ENCODE data around the gene TRABD. TPM values are rescaled to one million over a fixed set of nuclear protein-coding genes. Genes with fewer than 3 reads are reported as not detected.
A peak's percentile ranks its signal among the peaks of the same experiment; 100 is the strongest.
"Not testable (repeated sequence)": the region's sequence is repeated elsewhere in the genome, so short reads cannot be mapped to it uniquely, and the experiment has no call there.

Gene TRABD, protein sequence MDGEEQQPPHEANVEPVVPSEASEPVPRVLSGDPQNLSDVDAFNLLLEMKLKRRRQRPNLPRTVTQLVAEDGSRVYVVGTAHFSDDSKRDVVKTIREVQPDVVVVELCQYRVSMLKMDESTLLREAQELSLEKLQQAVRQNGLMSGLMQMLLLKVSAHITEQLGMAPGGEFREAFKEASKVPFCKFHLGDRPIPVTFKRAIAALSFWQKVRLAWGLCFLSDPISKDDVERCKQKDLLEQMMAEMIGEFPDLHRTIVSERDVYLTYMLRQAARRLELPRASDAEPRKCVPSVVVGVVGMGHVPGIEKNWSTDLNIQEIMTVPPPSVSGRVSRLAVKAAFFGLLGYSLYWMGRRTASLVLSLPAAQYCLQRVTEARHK
- 10 to 100 TPM; 33.2 to 63.5 (median 35.3) TPM for polyA plus RNA-seq

DNA sequence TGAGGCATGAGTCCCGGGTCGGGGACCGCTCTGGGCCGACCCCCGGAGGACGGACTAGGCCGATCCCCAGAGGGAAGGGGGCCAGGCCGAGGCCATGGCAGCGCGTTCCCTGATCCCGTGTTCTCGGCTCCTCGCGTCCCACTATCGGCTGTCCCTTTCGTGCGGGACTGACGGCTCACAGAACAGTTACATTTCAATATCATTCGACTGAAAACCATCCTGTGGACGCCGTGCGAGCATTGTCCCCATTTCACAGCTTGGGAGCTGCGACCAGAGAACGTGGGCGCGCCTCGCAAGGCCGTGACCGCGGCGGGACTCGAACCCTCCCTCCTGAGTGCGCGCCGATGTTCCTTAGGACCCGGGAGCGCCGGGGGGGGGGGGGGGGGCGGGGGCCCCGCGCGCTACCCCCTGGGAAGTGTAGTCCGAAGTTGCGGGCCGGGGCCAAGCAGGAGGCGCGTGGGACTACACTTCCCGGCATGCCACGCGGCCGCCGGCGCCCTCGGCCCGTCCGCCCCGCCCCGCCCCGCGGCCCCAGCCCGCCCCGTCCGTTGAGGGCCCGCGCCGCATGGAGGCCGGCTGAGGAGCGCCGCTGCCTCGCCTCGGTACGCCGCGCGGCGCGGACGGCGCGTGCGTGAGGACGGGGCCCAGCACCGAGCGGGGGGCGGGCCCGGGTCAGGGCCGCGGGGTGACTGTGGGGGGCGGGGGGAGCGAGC lies at the start of gene TRABD:
Gene TRABD, plus strand, starts transcription at position 539 of the 713 bp plus-strand sequence. CDS start 7,148 bp downstream, outside the sequence.
- Mint-ChIP-seq H3K36me3 (no peaks in the 10 kb centered on the region), H3K4me3 (peak within 1 kb of the TSS; percentile 93 to 98 (median 95)), H3K4me1 (peaks cover 27 to 39% of the 10 kb centered on the region in 2 donors), H3K27me3 (ENCODE audit: low read depth in 3 of 3) (peaks cover 14 to 25% (median 23%) of the 10 kb centered on the region in 3 donors), H3K27ac (peak within 1 kb of the TSS; percentile 91 to 100 (median 99)), H3K9me3 (no peaks in the 10 kb centered on the region)
- peak; percentile 85 to 90 (median 90) for DNase-seq

DNA sequence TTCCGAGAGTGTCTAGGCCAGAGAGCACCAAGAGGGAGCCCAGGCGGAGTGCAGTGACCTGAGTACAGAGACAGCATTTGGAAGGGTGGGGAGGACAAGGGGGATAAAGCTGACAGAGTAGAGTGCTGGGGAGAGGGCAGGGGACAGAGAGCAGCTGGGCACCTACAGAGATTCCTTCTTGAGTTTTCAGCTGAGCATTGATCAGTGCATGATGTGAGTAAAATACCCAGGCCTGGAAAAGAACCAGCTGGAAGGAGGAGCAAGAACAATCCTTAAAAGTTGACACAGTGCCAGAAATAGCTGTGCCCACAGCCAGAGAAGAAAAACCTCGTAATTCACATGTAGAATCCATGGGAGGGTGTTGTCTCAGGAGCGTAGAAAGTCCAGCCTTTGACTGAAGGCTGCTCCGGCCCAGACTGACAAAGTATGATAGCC lies 49.1 kb upstream of the TRABD start:
- no peak for DNase-seq
- no peak overlapping the region for H3K27ac Mint-ChIP-seq
- H3K27me3 Mint-ChIP-seq (ENCODE audit: low read depth in 3 of 3): peaks cover 1 to 8% (median 2%) of the 10 kb centered on the region in 3 donors
- no peaks in the 10 kb centered on the region for H3K36me3 Mint-ChIP-seq
- H3K4me1 Mint-ChIP-seq: no peaks in the 10 kb centered on the region
- no peaks in the 10 kb centered on the region for H3K9me3 Mint-ChIP-seq
- no peak overlapping the region for H3K4me3 Mint-ChIP-seq

DNA sequence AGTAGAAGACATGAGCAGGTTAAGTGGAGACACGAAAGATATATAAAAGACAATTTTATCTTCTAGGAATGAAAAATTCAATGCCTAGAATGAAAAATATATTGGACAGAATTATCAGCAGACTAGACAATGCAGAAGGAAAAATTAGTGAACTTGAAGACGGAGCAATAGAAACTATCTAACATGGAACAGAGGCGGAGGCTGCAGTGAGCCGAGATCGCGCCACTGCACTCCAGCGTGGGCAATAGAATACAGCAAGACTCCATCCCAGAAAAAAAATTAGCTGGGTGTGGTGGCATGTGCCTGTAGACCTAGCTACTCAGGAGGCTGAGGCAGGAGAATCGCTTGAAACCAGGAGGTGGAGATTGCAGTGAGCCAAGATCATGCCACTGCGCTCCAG lies 48.4 kb upstream of the TRABD start:
- not testable (repeated sequence) for H3K27ac Mint-ChIP-seq; H3K27me3 Mint-ChIP-seq (ENCODE audit: low read depth in 3 of 3); H3K4me3 Mint-ChIP-seq; DNase-seq; H3K36me3 Mint-ChIP-seq; H3K4me1 Mint-ChIP-seq; H3K9me3 Mint-ChIP-seq

DNA sequence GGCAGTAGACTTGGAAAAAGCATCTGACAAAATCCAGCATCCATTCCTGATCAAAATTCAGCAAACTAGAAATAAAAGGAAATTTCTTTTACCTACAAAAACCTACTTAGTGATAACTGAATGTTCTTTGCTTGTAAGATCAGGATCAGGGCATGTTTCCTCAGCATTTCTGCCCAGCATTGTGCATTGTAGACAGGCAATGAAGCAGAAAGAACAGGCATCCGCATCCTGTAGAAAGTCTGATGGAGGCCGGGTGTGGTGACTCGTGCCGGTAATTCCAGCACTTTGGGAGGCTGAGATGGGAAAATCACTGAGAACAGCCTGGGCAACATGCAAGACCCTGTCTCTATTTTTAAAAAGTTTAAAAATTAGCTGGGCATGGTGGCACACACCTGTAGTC lies 47.7 kb upstream of the TRABD start:
- no peak for DNase-seq
- no peaks in the 10 kb centered on the region for H3K9me3 Mint-ChIP-seq
- no peaks in the 10 kb centered on the region for H3K4me1 Mint-ChIP-seq
- H3K27ac Mint-ChIP-seq: no peak overlapping the region
- H3K27me3 Mint-ChIP-seq (ENCODE audit: low read depth in 3 of 3): peaks cover 3 to 4% (median 3%) of the 10 kb centered on the region in 3 donors
- H3K4me3 Mint-ChIP-seq: no peak overlapping the region
- H3K36me3 Mint-ChIP-seq: no peaks in the 10 kb centered on the region

DNA sequence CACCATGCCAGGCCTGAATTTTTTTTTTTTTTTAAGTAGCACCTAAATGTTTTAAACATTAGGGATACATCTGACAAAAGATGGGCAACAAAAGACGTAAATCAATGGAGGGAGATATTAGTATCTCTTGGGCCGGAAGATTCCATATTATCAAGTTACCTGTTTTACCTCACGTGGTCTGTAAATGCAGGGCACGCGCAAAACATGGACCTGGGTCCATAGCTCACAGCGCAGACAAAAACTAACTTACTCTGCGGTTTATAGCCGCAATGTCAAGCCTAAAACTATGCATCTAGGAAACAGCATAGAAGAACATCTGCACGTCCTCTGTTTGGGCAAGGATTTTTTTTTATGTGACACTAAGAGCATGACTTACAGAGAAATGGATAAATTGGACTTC lies 46.7 kb upstream of the TRABD start:
- Mint-ChIP-seq H3K27me3 (ENCODE audit: low read depth in 3 of 3) (peaks cover 2 to 4% (median 3%) of the 10 kb centered on the region in 3 donors), H3K9me3 (no peaks in the 10 kb centered on the region), H3K27ac (no peak overlapping the region), H3K4me3 (no peak overlapping the region), H3K4me1 (no peaks in the 10 kb centered on the region), H3K36me3 (no peaks in the 10 kb centered on the region)
- DNase-seq: no peak

DNA sequence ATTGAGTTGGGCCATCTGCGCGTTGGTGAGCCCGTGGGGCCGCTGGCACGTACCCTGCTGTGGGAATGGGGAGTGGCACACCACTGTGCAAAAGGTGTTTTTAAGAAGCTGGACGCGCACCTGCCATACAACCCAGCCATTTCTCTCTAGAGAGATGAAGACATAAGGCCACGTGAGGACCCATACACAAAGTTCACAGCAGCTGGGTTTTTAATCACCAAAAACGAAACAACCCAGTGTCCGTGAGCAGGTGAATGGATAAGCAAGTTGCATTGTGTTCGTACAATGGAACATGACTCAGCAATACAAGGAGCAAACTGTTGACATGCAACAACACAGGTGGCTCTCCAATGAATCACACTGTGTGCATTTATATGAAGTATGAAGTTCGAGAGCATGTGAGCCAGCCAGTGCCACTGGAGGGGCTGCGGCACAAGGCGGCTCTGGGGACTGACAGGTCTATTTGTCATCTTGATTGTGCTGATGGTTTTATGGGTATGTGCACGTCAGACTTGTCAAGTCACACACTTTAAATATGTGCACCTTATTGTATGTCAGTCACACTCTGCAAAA lies 45.8 kb upstream of the TRABD start:
- no peak overlapping the region for H3K27ac Mint-ChIP-seq
- H3K9me3 Mint-ChIP-seq: no peaks in the 10 kb centered on the region
- H3K4me1 Mint-ChIP-seq: no peaks in the 10 kb centered on the region
- no peak overlapping the region for H3K4me3 Mint-ChIP-seq
- H3K27me3 Mint-ChIP-seq (ENCODE audit: low read depth in 3 of 3): peaks cover 0 to 5% (median 3%) of the 10 kb centered on the region in 3 donors
- H3K36me3 Mint-ChIP-seq: no peaks in the 10 kb centered on the region
- no peak for DNase-seq

DNA sequence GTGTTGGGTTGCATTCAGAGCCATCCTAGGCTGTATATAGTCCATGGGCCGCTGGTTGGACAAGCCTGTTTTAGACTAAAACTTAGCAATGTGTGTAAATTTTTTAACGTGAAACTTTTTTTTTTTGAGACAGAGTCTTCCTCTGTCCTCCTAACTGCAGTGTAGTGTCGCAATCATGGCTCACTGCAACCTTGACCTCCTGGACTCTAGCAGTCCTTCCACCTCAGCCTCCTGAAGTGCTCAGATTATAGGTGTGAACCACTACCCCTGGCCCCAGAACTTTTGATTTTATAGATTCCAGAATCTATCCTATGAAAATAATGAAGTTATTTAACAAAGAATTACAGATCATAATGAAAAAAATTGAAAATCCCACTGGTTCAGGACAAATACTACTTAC lies 45.1 kb upstream of the TRABD start:
- H3K4me1 Mint-ChIP-seq: no peaks in the 10 kb centered on the region
- no peaks in the 10 kb centered on the region for H3K36me3 Mint-ChIP-seq
- H3K27me3 Mint-ChIP-seq (ENCODE audit: low read depth in 3 of 3): peaks cover 0 to 5% (median 3%) of the 10 kb centered on the region in 3 donors
- no peak overlapping the region for H3K27ac Mint-ChIP-seq
- H3K4me3 Mint-ChIP-seq: no peak overlapping the region
- DNase-seq: no peak
- no peaks in the 10 kb centered on the region for H3K9me3 Mint-ChIP-seq

DNA sequence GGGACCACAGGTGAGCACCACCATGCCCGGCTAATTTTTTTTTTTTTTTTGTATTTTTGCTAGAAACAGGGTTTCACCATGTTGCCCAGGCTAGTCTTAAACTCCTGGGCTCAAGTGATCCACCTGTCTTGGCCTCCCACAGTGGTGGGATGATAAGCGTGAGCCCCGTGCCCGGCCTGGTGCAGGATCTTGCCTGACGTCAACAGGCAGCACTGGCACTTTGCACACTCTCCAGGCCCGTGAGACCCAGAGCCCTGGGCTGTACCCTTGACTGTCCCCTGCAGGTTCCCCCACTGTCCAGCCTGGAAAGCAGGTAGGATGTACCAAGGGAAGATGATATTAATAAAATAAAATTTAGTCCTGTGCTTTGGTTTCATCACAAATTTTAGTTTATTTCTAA lies 44.3 kb upstream of the TRABD start:
- Mint-ChIP-seq H3K4me1 (no peaks in the 10 kb centered on the region), H3K27ac (no peak overlapping the region)

DNA sequence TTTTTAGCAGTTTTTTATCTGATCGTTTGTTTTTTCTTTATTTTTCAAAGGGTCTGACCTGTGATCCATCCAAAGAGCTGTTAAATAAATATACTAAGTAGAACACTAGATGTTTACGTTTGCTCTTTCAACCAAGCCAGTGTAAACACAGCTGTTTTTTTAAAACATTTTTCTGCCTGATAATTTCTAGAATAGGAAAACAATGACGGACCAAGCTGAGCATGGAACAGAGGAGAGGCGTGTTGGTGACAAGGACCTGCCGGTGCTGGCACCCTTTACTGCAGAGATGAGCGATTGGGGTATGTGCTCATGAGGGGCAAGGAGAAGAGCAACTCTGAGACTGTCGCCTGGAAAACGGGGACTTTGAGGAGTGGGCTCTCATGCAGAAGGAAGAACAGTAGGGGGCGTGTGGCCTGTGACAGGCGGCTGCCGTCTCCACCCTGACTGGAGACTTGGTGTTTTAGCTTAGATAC lies 43.8 kb upstream of the TRABD start:
- H3K4me3 Mint-ChIP-seq: no peak overlapping the region
- peaks cover 0 to 1% of the 10 kb centered on the region in 2 donors for H3K4me1 Mint-ChIP-seq
- no peaks in the 10 kb centered on the region for H3K9me3 Mint-ChIP-seq
- peaks cover 0 to 5% (median 2%) of the 10 kb centered on the region in 3 donors for H3K27me3 Mint-ChIP-seq (ENCODE audit: low read depth in 3 of 3)
- DNase-seq: no peak
- H3K27ac Mint-ChIP-seq: no peak overlapping the region
- H3K36me3 Mint-ChIP-seq: no peaks in the 10 kb centered on the region

More for the DNA sequence above, 44.3 kb upstream of the TRABD start:
- DNase-seq: no peak
- H3K27me3 Mint-ChIP-seq (ENCODE audit: low read depth in 3 of 3): peaks cover 0 to 5% (median 2%) of the 10 kb centered on the region in 3 donors
- no peak overlapping the region for H3K4me3 Mint-ChIP-seq
- no peaks in the 10 kb centered on the region for H3K36me3 Mint-ChIP-seq
- no peaks in the 10 kb centered on the region for H3K9me3 Mint-ChIP-seq

DNA sequence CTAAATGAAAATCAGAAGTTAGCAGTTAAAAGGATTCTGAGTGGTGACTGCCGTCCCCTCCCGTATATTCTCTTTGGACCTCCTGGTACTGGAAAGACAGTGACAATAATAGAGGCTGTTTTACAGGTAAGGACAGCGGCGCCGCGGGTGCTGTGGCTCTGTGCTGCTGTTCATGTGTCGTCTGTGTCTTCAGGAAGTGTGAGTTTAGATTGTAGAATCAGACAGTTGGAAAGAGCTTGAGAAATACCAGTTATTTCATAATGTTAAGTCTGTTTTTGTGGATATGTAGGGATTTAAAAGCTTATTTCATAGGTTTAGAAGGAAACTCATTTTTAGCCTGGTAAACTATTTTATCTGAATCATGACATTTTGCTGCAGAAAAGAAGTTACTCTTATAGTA lies 42.6 kb upstream of the TRABD start:
- no peak overlapping the region for H3K4me3 Mint-ChIP-seq
- H3K27me3 Mint-ChIP-seq (ENCODE audit: low read depth in 3 of 3): peaks cover 0 to 5% (median 2%) of the 10 kb centered on the region in 3 donors
- no peak for DNase-seq
- no peaks in the 10 kb centered on the region for H3K36me3 Mint-ChIP-seq
- H3K4me1 Mint-ChIP-seq: peaks cover 0 to 1% of the 10 kb centered on the region in 2 donors
- no peak overlapping the region for H3K27ac Mint-ChIP-seq
- H3K9me3 Mint-ChIP-seq: no peaks in the 10 kb centered on the region

DNA sequence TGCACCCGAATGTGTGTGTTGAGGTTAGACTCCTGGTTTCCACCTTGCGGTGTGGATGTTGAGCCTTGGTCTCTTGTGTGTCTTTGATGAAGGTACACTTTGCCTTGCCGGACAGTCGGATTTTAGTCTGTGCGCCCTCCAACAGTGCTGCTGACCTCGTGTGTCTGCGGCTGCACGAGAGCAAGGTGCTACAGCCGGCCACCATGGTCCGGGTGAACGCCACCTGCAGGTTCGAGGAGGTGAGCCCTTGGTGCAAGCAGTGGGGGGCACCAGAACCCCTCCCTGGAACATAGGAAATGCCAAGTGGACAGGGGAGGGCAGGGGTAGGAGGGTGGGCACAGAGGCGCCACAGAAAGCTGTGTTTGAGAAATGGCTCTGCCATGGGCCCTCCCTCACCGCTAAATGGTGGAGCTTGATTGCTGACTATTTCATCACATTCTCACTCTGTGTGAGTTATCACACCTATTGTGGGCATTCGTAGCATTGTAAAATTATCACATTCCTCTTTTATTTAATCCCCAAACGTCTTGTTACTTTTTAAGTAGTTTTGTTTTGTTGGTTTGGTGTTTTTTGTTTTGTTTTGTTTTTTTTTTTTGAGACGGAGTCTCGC lies 41.6 kb upstream of the TRABD start:
- no peaks in the 10 kb centered on the region for H3K9me3 Mint-ChIP-seq
- no peaks in the 10 kb centered on the region for H3K36me3 Mint-ChIP-seq
- H3K27ac Mint-ChIP-seq: no peak overlapping the region
- DNase-seq: no peak
- H3K4me1 Mint-ChIP-seq: peaks cover 0 to 1% of the 10 kb centered on the region in 2 donors
- peaks cover 0 to 5% (median 2%) of the 10 kb centered on the region in 3 donors for H3K27me3 Mint-ChIP-seq (ENCODE audit: low read depth in 3 of 3)
- H3K4me3 Mint-ChIP-seq: no peak overlapping the region

DNA sequence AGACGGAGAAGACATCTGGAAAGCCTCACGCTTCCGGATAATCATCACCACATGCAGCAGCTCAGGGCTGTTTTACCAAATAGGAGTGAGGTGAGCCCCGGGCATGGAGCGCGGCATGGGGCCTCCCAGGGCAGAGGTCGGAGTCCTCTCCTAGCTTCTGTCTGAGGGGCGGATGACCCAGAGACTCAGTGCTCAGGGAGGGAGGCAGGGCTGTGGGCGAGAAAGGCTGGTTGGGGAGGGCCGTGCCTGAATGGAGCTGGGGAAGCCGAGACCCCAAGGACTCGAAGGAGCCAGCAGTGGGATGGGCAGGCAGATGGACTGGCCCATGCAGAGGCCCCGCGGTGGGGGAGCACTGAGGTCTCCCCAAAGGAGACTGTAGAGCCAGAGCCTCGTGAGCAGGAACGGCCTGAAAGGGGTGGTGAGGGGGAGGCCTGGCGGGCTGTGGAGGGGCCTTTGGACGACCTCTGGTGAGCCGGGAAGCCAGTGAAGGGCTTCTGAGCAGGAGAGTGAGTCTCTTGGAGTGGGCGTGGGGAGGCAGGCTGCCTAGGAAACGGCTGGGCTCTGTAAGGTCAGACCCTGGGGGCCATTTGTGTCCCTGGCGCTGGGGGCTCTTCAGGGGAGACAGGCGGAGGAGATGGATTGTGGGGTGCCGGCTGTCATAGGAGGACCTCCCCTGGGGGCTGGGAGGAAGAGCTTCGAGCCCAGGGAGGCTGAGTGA lies 39.8 kb upstream of the TRABD start:
- DNase-seq: no peak
- H3K36me3 Mint-ChIP-seq: no peaks in the 10 kb centered on the region
- no peaks in the 10 kb centered on the region for H3K9me3 Mint-ChIP-seq
- no peak overlapping the region for H3K4me3 Mint-ChIP-seq
- no peak overlapping the region for H3K27ac Mint-ChIP-seq
- H3K4me1 Mint-ChIP-seq: peaks cover 0 to 3% of the 10 kb centered on the region in 2 donors
- H3K27me3 Mint-ChIP-seq (ENCODE audit: low read depth in 3 of 3): peaks cover 0 to 5% (median 2%) of the 10 kb centered on the region in 3 donors
